Epithelial cell of proximal tubule (primary cell): ENCODE results near the gene ACSL3. TPM values are rescaled to one million over a fixed set of nuclear protein-coding genes. Genes with fewer than 3 reads are reported as not detected.

ENCODE experiments used
- DNase-seq: peaks from one replicate; pipeline ENCODE4 v3.0.0-alpha.2; 2011; ENCODE audit warnings: low read depth
- H3K4me3 ChIP-seq: 2 replicates; pipeline ENCODE4 v1.5.1; 2011; ENCODE audit warnings: low read depth, mild to moderate bottlenecking, low read length
- total RNA-seq: library from RNA; depleted of rRNA; stranded (reverse); fragments of >200 nt; gene quantifications from 2 replicates; pipeline ENCODE4 v1.2.3, GENCODE V29; 2015
- TF ChIP-seq, protein P1 (sequence below): conservative IDR thresholded peaks from 2 replicates; pipeline ENCODE4 v1.5.1; 2012; ENCODE audit warnings: low read depth, mild to moderate bottlenecking, low read length

ACSL3 gene
- total RNA-seq, 1 donor from 2014 or later, result 66.8 TPM

DNA sequence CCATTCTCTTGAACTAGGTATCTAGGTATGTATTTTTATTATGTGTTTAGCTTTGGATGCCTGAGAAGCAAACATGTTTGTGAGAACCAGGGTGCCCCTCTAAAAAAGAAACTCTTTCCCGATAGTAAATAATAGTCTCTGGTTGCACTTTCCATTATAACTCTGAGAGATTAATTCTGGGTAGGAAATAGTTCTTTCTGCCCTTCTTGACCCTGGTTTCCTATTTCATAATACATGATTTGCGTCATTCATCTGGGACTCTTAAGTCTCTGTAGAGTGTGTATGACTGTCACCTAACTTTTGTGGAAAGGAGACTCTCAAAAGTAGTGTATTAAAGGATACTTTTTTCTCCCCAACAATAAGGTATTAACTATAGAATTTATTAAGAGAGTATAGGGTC, 31.5 kb downstream of the ACSL3 start:
- no peak for DNase-seq
- TF ChIP-seq, protein P1, sequence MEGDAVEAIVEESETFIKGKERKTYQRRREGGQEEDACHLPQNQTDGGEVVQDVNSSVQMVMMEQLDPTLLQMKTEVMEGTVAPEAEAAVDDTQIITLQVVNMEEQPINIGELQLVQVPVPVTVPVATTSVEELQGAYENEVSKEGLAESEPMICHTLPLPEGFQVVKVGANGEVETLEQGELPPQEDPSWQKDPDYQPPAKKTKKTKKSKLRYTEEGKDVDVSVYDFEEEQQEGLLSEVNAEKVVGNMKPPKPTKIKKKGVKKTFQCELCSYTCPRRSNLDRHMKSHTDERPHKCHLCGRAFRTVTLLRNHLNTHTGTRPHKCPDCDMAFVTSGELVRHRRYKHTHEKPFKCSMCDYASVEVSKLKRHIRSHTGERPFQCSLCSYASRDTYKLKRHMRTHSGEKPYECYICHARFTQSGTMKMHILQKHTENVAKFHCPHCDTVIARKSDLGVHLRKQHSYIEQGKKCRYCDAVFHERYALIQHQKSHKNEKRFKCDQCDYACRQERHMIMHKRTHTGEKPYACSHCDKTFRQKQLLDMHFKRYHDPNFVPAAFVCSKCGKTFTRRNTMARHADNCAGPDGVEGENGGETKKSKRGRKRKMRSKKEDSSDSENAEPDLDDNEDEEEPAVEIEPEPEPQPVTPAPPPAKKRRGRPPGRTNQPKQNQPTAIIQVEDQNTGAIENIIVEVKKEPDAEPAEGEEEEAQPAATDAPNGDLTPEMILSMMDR, result no peak
- no peak overlapping the region for H3K4me3 ChIP-seq

DNA sequence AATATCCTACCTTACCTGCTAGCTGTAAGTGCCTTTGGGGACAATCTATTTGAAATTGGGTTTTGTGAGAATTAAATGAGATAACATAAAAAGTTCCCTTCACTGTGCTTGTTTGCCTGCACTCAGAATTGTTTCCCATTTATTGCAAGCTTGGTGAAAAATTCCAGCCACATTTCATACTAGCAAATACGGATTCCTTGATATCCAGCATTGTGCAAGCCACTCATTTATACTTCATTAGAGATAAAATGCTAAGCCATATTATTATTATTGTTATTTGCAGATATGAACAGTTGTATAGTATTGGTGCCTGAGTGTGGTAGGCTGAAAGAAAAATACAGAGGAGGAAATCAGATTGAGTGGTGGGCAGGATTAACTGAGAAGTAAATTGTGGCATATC, 31.9 kb downstream of the ACSL3 start:
- TF ChIP-seq, protein P1, result no peak
- DNase-seq, result no peak
- H3K4me3 ChIP-seq, result no peak overlapping the region

DNA sequence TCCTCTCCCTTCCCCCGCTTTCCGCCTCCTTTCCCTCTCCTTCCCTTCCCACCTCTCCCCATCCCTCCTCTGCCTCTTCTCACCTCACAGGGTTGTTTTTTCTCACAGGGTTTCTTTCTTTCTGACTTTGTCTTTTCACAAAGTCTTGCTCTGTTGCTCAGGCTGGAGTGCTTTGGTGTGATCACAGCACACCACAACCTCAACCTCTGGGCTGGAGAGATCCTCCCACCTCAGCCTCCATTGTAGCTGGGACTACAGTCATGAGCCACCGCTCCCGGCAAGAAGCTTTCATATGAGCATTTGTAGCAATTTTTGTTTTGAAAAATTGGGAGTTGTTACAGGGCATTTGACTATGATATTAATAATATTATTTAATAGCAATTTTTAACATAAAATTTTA, 32.9 kb downstream of the ACSL3 start:
- no peak overlapping the region for H3K4me3 ChIP-seq
- no peak for DNase-seq
- TF ChIP-seq, protein P1, result no peak

DNA sequence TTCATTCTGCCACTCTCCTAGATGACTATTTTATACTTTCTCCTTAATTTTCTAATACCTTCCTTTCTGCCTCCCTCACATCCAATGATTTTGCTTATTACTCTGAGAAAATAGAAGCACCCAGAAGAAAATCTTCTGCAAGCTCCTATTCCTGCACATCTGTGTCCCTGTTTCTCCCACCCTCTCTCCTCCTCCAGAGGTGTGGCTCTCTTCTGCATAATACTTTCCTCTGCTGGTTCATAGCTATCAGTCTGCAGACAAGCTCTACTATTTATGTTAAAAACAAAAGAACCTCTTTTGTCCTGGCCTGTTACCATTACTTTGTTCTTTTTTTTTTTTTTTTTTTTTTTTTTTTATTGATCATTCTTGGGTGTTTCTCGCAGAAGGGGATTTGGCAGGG, 34.3 kb downstream of the ACSL3 start:
- no peak overlapping the region for H3K4me3 ChIP-seq
- TF ChIP-seq, protein P1, result no peak
- no peak for DNase-seq

DNA sequence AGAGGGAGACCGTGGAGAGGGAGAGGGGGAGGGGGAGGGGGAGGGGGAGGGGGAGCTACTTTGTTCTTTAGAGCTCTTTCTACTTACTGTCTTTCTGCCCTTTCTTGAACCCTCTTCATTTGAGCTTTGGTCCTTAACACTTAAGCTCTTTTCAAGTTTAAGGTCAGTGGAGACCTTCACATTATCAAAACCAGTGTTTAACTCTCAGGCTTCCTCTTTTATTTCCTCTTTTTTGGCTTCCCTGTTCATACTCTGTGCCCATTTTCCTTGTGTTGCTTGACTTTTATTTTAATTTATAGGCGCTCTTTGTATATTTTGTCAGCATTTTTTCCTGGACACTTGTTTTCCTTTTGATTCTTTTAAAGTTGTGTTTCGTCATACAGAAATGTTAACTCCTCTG, 37.1 kb downstream of the ACSL3 start:
- DNase-seq, result no peak
- no peak overlapping the region for H3K4me3 ChIP-seq
- TF ChIP-seq, protein P1, result no peak

DNA sequence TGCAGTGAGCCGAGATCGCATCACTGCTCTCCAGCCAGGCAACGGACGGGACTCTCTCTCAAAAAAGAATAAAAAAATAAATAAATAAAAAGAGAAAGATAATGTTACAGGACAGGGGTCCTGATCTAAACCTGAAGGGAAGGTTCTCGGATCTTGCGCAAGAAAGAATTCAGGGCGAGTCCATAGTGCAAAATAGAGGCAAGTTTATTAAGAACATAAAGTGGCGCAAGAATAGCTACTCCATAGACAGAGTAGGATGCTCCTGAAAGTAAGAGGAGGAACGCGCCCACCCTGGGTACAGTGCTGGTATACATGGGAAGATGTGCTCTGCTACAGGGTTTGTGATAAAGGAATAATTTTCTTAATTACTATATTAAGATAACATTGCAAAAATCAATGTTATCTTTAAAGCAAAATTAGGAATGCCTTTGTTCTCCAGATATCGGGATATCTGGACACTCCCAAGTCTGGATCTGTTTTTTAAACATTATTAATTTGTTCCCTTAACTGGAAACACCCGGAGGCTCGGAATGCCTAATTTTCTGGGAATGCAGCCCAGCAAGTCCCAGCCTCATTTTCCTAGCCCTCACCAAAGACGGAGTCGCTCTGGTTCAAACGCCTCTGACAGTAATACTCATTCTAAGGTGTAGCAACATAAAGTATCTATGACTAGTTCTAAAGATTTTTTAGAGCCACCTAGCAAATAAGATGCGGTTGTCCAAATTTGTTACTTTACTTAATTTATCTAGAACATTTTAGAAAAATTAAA, 38.8 kb downstream of the ACSL3 start:
- no peak overlapping the region for H3K4me3 ChIP-seq
- TF ChIP-seq, protein P1, result no peak
- no peak for DNase-seq

DNA sequence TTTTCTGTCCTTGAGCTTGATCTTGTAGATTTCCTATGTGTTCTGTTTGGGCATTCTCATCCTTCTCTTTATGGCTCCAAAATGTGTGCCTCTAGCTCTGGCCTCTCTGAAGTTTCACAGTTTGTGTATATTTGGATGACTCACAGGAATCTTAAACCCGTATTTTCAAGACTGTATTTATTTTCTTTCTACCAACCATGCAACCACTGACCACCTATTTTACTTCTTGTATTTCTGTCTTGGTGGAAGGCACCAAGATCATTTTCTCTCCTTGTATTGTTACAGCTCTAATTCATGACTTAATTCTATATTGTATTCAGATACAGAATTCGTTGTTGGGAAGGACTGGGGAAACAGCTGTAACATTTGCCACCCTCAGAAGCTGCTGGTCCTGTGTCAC, 39.5 kb downstream of the ACSL3 start:
- no peak for DNase-seq
- TF ChIP-seq, protein P1, result no peak
- no peak overlapping the region for H3K4me3 ChIP-seq
